Right forelimb (tissue), 1 donor: ENCODE data around the gene RAVER2.
"Not testable (repeated sequence)": the region's sequence is repeated elsewhere in the genome, so short reads cannot be mapped to it uniquely, and the experiment has no call there.

ENCODE experiments used
- DNase-seq: peaks from one replicate; pipeline ENCODE4 v3.0.0-alpha.2; 2018

The RAVER2 gene, protein sequence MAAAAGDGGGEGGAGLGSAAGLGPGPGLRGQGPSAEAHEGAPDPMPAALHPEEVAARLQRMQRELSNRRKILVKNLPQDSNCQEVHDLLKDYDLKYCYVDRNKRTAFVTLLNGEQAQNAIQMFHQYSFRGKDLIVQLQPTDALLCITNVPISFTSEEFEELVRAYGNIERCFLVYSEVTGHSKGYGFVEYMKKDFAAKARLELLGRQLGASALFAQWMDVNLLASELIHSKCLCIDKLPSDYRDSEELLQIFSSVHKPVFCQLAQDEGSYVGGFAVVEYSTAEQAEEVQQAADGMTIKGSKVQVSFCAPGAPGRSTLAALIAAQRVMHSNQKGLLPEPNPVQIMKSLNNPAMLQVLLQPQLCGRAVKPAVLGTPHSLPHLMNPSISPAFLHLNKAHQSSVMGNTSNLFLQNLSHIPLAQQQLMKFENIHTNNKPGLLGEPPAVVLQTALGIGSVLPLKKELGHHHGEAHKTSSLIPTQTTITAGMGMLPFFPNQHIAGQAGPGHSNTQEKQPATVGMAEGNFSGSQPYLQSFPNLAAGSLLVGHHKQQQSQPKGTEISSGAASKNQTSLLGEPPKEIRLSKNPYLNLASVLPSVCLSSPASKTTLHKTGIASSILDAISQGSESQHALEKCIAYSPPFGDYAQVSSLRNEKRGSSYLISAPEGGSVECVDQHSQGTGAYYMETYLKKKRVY

DNA sequence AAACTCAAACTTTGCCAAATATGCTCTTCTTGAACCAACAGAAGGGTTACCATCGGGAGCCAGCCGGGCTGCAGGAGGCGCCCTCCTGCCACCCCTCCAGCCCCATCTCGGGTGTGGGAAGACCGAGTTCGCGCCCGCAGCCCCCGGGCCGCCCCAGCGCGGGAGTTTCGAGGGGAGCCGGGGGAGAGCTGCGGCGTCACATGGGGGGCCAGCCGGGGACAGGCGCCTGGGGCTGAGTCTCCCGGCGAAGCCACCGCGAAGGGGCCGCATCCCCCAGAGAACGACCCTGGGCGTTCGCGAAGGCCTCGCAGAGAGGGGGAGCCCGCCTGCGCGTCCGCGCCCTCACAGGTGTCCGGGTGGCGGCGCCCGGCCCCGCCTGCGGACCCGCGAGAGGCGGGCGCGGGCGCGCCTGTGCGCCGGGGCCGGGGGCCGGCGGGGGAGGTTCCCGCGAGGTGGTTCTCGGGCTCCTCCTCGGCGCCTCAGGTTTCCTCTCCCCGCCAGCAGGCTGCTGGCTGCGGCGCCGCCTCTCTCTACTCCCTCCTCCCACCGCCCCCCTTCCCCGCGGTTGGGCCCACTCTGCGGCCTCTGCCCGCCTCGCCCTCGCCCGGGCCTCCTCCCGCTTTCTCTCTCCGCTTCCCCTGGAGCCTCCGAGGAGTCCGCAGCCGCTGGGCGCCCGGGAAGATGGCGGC is at the start of gene RAVER2:
Gene RAVER2 (plus strand): TSS at position 584 of the 689 bp plus-strand sequence. CDS start 98 bp downstream, at position 682.
- peak; percentile 89 for DNase-seq

DNA sequence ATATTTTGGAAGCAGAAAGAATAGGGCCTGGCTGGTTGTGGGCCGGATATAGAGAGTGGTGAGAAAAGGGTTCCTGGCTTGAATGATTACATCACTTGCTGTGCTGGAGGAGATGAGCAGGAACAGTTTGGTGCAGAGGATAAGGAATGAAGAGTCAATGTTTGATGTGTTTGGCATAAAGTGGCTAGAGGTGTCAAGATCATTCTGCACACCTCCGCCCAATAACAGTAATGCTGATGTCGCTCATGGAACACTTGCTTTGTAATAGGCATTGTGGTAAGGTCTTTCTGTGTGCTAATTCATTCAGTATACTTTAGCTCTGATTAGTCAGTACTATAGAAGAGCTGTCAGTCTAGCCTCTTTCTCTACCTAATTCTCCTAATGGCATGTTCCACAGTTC is 48.0 kb upstream of the RAVER2 start:
- no peak for DNase-seq

DNA sequence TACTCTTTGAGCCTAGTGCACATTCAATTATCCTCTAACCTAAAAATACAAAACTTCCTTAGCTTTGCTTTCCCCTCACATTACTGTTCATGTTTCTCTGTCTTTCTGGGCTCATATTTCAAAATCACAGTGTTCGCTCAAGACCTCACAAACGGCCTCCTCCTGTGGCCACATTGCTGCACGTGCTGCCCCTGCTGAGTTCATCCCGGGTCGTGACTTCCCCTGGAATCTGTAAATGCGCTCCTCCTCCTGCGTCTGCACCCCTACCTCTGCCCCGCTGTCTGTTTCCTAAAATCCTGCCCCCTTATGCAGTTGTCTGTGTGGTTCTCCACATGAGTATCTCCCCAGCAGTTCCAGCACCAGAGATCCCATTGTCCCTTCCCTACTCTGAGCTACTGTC is 45.5 kb upstream of the RAVER2 start:
- no peak for DNase-seq

DNA sequence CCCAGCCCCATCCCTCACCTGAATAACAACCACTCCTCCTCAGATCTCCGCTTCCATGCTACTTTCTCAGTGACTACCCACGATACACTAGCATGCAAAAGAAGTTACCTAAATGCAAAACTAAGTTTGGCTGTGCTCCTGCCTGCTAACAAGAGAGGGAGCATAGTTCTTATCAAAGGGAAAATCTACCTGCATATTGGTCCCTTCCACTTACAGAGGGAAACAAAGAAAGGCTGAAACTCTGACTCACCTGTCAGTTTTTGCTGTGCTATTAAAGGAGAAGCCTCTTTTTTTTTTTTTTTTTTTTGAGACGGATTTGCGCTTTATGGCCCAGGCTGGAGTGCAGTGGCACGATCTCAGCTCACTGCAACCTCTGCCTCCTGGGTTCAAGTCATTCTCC is 43.8 kb upstream of the RAVER2 start:
- DNase-seq: no peak

DNA sequence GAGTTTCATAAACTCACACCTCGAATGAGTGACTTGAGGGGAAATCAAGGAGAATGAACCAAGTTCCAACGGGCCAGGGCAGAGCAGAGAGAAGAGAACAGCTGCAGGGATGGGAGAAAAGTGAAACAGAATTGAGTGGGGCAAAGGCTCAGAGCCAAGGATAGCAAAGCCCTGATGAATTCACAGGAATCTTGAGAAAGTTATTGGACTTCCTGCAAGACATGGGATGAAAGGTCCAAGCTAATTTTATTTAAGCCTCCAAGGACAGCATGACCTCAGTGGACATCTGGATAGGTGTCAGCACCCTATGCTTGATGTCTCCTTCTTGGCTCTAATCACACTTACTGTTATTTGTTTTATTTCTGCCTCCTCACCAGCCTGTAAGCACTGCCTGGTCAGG is 43.0 kb upstream of the RAVER2 start:
- DNase-seq: no peak

DNA sequence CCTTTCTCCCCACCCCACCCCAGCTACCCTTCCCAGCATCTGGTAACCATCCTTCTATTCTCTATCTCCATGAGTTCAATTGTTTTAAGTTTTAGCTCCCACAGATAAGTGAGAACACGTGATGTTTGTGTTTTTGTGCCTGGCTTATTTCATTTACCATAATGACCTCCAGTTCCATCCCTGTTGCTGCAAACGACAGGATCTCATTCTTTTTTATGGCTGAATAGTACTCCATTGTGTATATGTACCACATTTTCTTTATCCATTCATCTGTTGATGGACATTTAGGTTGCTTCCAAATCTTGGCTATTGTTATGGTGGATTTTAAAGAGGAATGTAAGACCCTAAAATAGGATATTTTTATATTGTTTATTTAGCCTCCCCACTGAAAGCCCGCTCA is 42.2 kb upstream of the RAVER2 start:
- DNase-seq: not testable (repeated sequence)

DNA sequence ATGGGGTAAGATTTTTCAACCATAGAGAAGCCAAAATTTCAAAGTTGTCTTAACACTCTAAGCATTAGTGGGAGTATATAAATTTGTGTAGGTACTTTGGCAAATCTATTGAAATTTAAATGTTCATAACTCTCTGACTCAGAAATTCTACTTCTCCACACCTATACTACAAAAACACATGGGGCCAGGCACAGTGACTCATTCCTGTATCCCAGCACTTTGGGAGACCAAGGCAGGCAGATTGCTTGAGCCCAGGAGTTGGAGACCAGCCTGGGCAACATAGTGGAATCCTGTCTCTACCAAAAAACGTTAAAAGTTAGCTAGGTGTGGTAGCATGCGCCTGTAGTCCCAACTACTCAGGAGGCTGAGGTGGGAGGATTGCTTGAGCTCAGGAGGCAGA is 41.3 kb upstream of the RAVER2 start:
- no peak for DNase-seq

DNA sequence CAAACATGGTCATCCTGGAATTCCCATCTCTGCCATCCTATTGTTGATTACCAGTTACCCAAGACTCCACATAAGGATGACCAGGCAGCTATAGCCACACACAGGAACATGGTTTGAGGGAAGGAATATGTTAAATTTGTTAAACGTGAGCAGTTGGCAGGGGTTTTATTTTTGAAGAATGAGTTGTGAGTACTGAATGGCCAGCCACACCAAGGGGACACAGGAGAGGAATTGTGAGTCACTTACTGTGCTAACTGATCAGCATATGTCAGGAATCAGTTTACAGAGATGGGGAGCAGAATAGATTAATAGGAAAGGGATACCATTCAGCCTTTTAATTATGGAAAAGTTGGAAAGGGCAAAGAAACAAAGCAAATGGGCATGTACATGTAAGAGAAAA is 39.3 kb upstream of the RAVER2 start:
- no peak for DNase-seq

DNA sequence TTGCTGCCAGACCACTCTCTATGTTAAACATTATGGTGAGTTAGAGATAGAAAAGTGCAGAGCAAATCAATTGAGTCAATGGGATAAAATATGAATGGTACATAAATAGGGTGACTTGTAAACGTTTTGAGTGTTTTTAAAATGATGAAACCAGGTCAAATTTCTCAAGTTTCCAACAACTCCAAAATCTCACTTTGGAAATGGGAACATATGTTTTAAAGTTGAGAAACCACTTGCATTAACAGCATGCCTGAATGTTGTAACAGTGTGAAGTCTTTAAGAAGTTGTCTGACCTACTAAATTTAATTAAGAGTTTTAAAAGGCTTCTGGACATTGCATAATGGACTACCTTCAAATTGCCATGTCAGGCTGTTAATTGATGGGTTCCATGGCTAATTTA is 33.6 kb upstream of the RAVER2 start:
- DNase-seq: no peak

DNA sequence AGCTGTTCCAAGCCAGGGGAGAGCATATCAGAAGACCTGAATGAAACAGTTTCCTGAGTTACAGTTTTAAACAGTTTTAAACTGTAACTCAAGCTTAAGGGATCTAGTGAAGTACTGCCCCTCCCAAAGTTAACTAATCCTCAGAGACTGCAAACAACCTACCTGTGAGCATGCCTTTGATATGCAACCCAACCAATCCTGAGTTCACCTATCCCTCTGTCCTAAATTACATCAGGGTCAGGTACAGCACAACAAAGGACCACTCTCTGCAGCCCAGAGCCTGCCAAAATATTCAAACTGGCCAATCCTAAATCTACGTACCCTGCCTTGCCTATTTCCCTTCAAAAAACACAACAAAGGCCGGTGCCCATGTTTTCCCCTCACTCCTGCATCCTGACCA is 32.8 kb upstream of the RAVER2 start:
- DNase-seq: no peak

DNA sequence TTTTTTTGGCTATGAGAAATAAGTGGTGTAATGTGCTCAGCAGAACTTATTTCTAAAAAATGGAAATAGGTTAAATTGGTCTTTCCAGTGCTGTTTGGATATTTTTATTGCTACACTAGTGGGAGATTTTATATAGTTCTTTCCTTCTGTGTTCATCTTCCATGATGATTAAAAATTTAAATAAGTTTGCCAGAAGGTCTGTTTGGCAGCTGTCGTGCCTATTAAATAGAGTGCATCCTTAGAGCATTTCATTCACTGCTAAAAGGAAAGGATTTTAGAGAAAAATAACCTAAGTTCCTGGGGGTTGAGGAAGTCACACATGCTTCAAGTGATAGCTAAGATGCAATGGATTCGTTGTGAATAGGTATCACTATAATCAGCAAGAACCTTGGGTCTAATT is 29.7 kb upstream of the RAVER2 start:
- no peak for DNase-seq

DNA sequence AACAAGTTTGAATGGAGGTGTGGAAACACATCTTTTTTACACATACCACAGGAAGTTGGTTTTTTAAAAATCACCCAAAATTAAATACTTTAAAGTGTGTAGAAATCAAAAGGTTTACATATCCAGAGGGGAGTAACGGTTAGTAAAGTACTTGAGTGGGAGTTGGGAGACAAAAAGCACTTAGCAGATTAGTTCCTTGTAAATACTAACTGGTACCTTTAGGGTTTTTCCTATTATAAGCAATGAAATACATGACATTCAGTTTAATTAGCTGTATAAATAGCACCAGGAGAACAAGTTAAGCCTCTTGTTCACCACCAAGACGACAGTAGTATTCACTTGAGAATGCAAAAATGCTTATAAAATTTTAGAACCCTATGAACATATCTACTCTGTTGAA is 23.7 kb upstream of the RAVER2 start:
- DNase-seq: no peak

DNA sequence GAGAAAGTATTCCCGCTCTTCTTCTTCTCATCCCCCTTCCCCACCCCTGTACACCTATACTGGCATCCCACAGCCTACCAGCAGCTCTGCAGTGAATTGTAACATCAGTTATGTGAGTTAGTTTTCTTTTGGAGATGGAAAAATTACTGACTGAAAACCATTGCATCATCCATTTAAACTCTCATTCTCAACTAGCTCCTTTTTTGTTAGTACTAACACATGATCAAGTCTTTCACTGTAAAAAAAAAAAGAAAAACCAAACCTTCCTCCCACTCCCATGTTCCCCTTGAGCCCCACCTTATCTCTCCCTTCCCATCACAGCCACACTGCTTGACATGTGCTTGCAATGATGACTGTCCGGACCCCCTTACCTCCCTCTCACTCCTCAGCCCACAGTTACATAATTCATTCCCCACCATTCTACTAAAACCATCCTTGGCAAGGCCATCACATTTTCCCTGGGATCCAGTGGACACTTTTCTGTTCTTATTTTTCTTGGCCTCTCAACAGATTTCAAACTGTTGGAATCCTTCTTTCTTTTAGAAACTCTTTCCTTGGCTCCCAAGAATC is 23.2 kb upstream of the RAVER2 start:
- DNase-seq: no peak

DNA sequence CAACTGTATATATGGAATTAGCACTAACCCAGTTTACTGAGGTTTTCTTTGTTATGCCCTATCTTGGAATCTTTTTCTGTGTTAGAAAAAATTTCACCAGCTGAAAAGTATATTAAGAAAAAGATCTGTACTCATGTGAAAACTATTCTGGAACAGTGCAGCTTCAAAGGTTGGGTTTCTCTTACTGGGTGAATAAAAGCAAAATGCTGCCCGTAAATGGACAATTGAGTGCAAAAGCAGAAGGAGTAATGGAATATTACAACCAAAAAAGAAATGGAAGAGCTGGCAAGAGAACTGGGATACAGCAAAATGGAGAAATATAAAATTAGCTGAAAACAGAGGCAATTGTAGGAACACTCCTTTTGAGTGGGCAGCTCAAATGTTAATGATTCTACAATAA is 17.0 kb upstream of the RAVER2 start:
- no peak for DNase-seq

DNA sequence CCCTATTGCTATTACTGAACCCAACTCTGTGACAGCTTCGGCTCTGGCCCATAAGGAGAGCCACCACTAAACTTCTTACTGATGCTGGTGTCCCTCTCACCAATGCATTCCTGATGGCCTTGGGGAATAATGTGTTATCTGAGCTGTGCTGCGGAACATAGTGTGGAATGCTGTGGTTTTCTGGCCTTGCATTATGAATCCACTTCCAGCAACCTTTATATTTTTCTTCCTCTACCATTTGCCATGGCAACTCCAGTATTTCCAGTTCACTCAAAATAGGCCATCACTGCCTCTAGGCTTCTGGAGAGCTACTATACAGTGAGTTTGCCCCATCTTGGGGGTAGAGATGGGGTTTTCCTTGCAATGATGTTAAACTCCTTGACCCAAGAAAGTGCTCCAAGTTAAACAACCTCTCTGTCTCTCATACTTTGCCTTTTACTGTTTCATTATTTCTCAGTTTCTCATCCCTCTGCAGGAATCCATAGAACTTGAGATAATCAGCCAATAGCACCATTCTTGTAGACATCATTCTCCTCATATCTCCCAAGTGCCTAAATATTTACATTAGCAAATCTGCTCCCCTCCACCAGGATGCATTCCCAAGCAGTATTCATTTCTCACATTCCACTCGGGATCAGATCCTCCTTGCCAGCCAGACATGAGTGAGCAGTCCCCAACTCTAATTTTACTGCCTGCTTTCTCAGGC is 11.1 kb upstream of the RAVER2 start:
- DNase-seq: no peak

DNA sequence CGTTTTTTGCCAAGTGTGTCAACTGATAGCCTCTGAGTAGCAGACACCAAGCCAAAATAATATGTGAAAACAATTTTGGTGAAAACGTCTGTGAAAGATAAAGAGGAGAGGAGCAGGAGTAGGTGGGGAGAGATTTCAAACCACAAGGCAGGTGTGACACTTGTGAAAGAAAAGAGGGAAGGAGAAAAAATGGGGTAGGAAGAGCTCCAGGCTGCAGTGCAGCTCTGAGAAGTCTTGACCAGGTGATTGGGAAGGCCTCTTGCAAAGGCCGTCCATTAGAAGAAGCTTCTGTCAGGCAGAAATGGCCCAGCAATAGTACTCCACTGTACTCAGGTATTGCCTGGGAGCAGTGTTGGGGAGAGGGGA is 10.6 kb upstream of the RAVER2 start:
- DNase-seq: no peak

DNA sequence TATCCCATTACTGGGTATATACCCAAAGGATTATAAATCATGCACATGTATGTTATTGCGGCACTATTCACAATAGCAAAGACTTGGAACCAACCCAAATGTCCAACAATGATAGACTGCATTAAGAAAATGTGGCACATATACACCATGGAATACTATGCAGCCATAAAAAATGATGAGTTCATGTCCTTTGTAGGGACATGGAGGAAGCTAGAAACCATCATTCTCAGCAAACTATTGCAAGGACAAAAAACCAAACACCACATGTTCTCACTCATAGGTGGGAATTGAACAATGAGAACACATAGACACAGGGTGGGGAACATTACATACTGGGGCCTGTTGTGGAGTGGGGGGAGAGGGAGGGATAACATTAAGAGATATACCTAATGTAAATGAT is 4.2 kb upstream of the RAVER2 start:
- not testable (repeated sequence) for DNase-seq

DNA sequence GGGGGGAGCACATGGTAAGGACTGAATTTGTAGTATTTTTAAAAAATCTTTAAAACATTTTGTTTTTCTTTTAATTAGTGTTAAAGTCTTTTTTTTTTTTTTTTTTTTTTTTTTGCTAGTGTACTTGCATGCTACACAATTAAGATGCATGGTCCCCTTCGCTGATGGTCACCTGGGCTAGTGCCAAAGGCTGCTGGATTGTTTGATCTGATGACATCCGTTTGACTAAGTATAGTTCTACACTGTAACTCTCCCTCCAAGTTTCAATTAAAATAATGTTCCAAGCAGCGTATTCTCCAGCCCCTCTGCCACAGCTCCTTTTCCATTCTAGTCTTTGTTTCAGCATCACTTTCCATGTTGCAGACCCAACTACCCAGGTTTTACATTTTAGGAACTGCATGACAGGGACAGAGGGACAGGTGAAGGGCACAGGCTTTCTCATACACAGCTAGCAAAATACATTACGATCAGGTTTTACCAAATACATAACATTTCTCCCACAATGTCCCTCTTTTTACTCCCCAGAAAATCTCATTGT is 852 bp upstream of the RAVER2 start:
- no peak for DNase-seq

DNA sequence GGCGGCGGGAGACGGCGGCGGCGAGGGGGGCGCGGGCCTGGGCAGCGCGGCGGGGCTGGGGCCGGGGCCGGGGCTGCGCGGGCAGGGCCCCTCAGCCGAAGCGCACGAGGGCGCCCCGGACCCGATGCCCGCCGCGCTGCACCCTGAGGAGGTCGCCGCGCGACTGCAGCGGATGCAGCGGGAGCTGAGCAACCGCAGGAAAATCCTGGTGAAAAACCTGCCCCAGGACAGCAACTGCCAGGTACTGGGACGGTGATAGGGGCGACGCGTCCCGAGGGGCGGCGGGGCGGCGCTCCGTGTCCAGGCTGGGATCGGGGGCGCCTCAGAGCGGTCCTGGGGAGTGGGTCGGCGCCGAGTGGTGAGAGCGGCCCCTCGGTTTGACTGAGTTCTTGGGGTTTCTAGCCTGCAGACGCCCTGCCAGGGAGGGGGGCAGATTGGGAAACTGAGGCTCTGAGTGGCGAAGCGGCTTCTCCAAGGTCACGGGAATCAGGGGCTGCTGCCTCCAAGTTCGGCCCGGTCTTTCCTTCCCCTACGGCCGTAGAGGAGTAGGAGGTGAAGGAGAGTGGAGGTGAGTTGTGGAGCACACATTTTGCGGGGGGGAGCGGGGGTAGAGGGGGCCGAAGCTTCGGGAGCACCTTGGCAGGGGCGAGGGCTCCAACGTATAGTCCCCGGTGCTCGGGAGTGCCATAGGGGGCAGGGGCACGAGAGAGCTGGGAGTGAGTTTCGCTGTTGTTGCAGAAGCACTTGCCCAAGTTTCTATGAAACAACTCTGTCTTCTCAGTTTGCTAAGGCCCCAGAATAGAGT is 508 bp downstream of the RAVER2 start:
- peak; percentile 63 for DNase-seq

DNA sequence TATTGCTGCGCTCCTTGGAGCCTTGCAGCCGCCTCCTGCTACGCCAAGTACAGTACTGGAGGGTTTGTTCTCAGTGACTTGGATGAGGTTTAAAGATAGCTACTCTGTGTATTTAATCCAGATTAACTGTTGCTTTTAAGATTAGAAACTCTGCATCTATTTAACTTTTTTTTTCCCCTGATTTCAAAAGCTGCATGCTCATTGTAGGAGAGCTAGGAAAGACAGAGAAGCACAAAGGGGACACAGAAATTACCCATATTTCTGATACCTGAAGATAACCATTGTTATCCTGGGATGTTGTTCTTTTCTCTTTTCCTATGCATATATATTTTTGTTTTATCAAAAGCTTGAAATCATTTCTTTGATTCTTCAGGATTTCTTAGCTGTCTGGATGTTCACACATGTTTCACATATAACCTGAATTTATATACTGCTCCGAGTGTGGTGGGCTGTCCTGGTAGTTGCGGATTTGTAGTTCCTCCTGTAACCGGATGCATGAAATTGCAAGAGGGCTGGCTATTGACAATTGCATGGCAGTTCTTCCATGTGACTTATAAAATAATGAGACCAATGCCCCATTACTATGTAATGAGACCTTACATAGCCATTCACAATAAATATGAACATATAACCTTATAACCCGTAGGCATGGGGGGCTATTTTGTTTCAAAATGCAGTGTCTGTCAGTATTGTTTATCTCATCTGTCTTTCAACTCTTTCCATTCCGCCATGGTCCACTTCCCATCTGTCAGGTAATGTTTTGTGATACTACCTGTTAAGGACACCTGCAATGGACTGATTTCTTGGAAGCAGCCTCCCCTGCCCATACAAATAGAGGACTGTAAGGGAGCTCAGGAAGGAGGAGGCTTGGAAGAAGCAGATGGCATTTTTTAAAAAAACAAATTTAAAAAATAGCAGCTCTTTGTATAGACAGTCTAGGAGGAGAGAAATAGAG is 1.4 kb downstream of the RAVER2 start:
- no peak for DNase-seq

DNA sequence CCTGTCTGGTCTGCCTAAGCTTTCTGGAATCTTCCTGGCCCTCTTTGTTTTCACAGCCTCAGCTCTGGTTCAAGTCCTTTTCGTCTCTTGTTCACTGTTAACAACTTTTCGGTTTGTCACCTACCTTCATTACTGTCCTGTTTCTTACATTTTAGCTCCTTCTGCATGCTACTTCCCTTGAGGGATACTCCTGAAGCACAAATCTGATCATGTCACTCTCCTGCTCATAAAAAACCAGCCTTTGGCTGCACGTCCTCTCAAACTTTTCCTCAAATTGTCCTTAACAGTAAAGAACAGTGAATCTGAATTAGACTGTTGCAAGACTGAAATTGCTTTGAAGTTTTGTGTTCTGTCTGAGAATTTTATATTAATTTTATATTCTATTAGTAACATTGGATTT is 3.3 kb downstream of the RAVER2 start:
- no peak for DNase-seq
